GM19035 (cell line): ENCODE measurements around the gene GPR137C.
A peak's percentile ranks its signal among the peaks of the same experiment; 100 is the strongest.

Source experiments
- ATAC-seq: cut with Tn5 transposase; IDR thresholded peaks from one replicate; pipeline ENCODE4 v1.9.1; 2021; ENCODE audit not compliant: unreplicated experiment

GPR137C gene

DNA sequence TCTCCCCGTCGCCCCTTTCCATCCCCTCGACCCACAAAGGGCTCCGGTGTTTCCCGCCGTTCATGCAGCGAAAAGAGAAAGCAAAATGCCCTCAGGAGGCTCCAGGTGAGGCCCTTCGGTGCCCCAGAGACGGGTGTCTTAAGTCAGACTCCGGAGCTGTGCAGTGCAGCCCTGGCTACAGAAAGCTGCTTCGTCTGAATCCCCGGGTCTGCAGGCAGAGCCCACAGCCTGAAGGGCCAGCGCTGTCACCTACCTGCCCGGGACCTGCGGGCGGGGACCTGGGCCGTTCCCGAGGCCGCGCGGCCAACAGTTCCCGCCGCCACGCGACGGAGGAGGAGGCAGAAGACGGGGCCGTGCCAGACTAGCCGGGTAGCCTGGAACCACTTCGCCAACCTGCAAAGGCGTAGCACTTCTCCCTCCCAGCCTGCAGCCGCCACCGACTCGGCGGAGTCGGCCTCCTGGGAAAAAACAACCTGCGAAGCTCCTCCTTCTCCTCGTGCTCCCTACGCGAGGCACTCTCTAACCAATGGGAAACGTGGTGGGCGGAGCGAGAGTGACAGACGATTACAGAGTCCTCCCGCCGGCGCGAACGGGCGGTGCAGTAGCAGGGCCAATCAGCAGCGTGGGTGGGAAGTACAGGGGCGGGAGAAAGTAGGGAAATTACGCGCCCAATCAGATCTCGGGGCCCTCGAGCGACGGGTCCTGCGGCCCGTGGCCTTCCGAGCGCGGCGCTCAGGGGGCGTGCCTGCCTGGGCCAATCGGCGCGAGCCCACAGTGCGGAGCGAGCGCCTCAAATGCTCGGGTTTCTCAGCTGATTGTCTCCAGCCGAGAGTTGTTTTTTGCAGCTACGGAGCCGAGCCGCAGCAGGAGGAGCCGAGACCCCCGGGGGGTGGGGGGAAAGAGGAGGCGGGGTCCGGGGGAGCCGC, at the start of gene GPR137C, which contains the start of gene TXNDC16:
TSS of gene GPR137C (plus strand) at position 774 of the 926 bp plus-strand sequence. CDS start 312 bp downstream, outside the sequence.
TSS of gene TXNDC16 (minus strand) at position 443 of the 926 bp plus-strand sequence. CDS start 8,948 bp downstream, outside the sequence.
- ATAC-seq = peak; percentile 86

- no peak for ATAC-seq
Measured at GRCh38 chr14:52513249-52513648, 39.4 kb upstream of the GPR137C start.

DNA sequence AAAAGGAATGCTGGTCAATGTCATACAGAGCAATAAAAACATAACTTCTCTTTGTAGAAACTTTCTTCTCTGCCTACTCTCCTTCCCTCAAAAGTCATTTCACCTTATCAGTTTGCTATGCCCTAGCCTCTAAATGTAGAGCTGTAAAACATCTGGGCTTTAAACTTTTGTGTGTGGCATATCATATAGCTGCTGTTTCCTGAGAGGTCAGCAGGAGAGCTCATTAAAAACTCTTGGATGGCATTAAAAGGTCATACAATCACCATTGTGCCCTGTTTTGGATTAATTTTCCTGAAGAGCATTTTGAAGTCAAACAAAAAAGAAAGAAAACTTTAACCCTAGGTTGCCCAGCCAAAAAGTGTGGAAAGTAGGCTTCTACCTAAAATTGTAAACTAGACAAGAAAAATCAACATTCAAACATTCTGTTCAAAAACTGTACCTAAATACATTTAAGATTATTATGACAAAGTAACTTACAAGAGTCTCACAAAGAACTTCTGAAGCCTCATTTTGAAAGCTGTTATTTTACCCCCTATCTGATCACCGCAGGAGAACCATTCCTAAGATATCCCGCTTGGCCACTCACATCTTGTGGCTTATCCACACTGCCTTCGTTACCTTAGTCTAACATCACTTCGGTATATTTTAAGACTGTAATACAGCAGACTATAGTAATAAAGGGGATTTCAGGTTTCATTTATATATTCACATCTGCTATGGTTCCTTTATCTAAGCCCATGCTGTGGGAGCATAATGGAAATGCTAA, 38.4 kb upstream of the GPR137C start:
- ATAC-seq = no peak

DNA sequence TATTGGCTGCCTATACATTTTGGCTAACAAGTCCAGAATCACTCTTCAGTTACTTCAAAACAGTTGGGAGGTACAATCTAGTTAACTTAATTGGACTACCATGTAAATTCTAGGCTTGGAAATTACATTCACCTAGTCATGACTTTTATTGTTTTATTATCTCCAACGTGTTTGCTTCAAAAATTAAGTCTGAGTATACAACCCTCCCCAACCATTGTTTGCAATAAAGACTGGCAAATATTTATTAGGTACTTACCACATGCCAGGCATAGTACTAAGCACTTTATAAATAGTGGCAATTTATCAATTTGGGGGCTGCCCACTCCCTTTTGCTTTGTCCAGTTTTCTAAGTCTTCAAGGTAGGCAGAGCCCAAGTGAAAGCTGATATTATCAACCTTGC, 30.6 kb upstream of the GPR137C start:
- no peak for ATAC-seq

GRCh38 chr14:52522581-52523345, 29.9 kb upstream of the GPR137C start:
- ATAC-seq = no peak

DNA sequence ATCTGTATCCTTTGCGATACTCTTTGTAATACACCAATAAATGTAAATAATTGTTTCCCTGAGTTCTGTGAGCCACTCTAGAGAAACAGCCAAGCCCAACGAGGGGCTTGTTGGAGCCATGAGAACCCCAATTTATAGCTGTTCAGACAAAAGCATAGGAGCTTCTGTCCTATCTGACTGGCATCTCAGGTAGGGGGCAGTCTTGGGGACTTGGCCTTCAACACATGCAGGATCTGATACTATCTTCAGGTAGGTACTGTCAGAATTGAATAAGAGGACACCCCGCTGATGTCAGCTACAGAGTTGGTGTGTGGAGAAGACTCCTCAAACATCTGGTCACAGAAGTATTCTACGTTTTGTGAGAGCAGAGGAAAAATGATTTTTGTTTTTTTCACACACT, 25.6 kb upstream of the GPR137C start:
- no peak for ATAC-seq

GRCh38 chr14:52531481-52531880, 21.2 kb upstream of the GPR137C start:
- no peak for ATAC-seq

GRCh38 chr14:52536269-52536668, 16.4 kb upstream of the GPR137C start:
- ATAC-seq = no peak

- ATAC-seq = no peak
Measured at GRCh38 chr14:52538623-52539022, 14.0 kb upstream of the GPR137C start.

- ATAC-seq = no peak
Measured at GRCh38 chr14:52545584-52546317, 6.9 kb upstream of the GPR137C start.

- no peak for ATAC-seq
Measured at GRCh38 chr14:52546318-52546670, 6.3 kb upstream of the GPR137C start.

DNA sequence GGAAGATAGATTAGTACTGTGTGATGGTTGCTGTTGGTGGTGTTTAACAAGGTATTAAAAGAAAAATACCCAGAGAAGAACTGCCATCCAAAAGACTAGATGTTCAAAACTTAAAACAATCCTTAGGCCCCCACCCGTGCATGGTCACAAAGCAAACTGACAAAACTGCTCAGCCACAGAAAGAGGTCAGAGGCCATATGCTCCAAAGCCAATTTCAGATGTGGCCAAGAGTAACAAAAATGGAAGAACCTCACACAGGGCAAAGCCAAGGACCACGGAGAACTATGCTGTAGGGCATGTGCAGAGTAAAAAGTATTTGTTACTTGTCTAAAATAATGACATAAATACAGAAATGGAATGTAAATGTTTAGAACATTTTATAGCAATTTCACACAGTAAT, 5.6 kb upstream of the GPR137C start:
- ATAC-seq = no peak

DNA sequence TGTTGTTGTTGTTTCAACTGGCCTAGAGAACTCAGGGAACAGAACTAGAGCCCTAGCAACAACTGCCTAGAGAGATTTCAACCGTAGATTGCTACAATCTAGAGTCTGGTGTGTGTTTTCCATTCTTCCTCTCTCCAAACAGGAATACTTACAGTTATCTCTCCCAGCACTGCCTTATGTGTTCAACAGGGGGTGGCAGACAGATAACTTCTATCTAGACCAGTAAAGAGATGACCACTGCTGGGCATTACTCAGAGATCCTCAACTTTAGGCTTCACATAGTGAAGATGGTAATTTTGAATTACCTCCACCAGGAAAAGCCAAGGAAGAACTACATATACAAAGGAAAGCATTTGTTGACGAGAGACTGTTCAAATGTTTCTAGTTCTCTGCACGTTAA, 5.1 kb upstream of the GPR137C start:
- ATAC-seq = no peak

- ATAC-seq = no peak
Measured at GRCh38 chr14:52550661-52551060, 2.0 kb upstream of the GPR137C start.

GRCh38 chr14:52551205-52551604, 1.4 kb upstream of the GPR137C start:
- ATAC-seq = no peak

GRCh38 chr14:52551696-52552062, 957 bp upstream of the GPR137C start:
- ATAC-seq = no peak

DNA sequence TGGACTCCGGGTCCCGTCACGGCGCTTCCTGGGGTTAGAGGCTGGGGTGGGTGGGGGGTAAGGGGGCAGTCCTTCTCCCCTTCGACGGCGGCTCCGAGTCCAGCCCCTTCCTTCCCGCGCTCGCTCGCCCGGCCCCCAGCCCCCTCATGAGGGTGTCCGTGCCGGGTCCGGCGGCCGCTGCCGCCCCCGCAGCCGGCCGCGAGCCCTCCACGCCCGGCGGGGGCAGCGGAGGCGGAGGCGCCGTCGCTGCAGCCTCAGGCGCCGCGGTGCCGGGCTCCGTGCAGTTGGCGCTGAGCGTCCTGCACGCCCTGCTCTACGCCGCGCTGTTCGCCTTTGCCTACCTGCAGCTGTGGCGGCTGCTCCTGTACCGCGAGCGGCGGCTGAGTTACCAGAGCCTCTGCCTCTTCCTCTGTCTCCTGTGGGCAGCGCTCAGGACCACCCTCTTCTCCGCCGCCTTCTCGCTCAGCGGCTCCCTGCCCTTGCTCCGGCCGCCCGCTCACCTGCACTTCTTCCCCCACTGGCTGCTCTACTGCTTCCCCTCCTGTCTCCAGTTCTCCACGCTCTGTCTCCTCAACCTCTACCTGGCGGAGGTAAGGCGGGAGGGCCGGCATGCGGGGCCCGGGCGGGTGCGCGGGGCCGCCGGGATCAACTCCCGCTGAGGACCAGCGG, 500 bp downstream of the GPR137C start:
- peak; percentile 32 for ATAC-seq

DNA sequence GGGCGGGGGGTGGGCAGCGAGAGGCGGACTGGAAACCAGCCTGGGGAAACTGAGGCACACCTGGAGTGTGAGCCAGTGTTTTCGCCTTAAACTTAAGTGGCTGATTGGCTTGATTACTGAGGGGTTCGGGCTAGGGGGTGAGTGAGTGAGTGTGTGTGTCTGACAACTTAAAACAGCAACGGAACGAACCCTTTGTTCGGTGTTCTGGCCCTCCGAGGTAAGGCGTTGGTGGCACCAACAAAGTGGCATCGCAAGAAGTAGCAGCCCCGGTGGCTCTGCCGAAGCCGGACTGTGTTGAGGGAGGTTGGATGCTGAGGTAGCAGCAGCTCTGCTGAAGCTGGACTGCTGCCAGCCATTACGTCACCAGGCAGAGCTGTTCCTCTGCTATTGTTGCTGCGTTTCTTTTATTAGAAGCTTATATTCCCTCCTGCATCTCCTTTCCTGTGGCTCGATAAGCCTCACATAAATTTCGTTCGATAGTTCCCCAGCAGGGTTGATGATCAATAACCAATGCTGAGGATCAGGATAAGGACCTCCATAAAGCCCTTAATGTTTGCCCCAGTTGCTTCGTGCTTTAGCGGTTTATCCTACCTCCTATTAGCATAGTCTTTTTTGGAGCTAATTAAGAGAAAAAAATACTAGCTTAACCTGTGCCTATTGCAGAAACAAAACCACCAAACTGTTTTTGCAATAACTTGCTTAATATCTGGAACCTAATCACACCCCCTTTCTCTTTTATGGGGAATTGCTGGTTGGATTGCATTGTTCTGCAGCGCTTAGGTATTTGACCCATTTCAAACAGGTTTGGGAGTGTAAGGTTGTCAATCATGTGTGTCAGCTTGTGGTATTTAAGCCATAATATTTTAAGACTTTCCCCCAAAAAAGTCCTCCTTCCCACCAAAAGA, 1.3 kb downstream of the GPR137C start:
- ATAC-seq = no peak

DNA sequence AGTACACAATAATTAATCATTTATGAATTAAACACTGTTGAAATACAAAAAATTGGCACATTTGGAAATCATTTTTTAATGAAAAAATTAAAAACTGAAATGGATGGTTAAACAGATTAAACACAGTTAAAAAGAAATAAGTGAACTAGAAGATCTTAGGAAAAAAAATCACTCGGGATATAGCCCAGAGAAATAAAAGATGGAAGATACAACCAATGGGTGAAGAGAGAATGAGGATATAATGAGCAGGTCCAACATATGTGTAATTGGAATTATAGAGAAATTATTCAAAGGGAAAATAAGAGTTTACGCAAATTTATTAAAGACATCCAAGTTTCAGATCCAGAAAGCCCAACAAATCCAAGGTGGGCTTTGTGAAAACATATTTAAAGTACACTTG, 6.1 kb downstream of the GPR137C start:
- no peak for ATAC-seq
